ENCODE measurements around the gene PCBD1.

DNA sequence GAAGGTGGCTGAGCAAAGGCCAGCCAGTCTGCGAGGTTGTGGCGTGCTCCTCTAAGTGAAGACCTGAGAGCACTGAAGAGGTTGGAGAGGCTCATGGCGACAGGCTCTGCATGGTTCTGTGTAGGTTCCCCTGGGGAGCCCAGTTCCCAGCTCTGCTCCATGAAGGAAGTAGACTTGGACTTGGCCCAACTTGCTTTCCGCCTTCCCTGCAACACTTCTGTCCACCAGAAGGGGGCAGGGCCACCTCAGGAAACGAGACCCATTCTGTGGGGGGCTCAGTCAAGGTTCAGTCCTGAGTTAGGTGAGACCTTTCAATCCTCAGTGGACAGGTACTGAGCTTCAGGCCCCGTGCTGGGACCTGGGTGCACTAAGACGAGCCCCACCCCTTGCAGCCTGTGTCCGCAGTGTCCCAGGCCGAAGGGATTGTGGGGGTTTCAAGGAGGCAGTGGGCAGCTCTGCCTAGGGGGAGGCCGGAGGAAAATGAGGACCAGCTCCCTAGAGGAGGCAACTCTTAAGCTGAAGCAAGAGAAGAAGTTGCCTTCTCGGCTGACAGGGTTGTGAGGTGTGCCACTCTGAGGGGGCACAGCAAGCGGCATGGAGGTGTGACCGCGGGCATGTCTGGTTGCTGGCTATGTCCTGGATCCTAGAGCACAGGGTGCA, 15.0 kb upstream of the PCBD1 start:
- TF ChIP-seq POLR2A (IDR thresholded peaks at IDR 0.05) (no peak), CTCF (IDR thresholded peaks at IDR 0.05) (peak; percentile 49 to 64 (median 59)), POLR2AphosphoS5 (IDR thresholded peaks at IDR 0.05; ENCODE audit: insufficient read depth in 1 of 2, low read depth in 1 of 2) (no peak)

Measured in vagina (tissue), 2 donors.